Pancreas (tissue), 10 donors: ENCODE data around the gene ATP8B4. TPM values are rescaled to one million over a fixed set of nuclear protein-coding genes. Genes with fewer than 3 reads are reported as not detected.
A peak's percentile ranks its signal among the peaks of the same experiment; 100 is the strongest.

Experiments used
- ATAC-seq, 4 donors: fragments of 200-7000 bp; cut with Tn5 transposase; one replicate each; pipeline versions ENCODE4 v1.8.0 to v1.9.1; 2020; ENCODE audit warnings: mild to moderate bottlenecking in 4 of 4, moderate library complexity in 4 of 4
- DNase-seq, 6 donors: peaks; one replicate each; pipeline ENCODE4 v3.0.0-alpha.2; 2020
- FAIRE-seq: peaks from 2 replicates; lab custom pipeline; 2012; peaks lifted over from hg19 to GRCh38; lab: Jason Lieb, UNC
- H3K27ac ChIP-seq, 4 donors: fragments of 200-600 bp; sonication (generic); 1 replicate in 3 of 4; 2 replicates in 1 of 4; pipeline versions ENCODE4 v1.5.0 to v1.8.0; 2020
- H3K27me3 ChIP-seq, 4 donors: fragments of 200-600 bp; one replicate each; pipeline ENCODE4 v1.8.0; 2021
- H3K36me3 ChIP-seq, 3 donors: fragments of 200-600 bp; sonication (generic) in 1 of 3; one replicate each; pipeline versions ENCODE4 v1.5.0 to v1.8.0; 2020 to 2021
- H3K4me1 ChIP-seq, 3 donors: fragments of 200-600 bp; one replicate each; pipeline ENCODE4 v1.8.0; 2021
- H3K4me3 ChIP-seq, 4 donors: fragments of 200-600 bp; sonication (generic) in 2 of 4; one replicate each; pipeline versions ENCODE4 v1.5.0 to v1.8.0; 2020 to 2021
- H3K9me3 ChIP-seq, 4 donors: fragments of 200-600 bp; one replicate each; pipeline ENCODE4 v1.8.0; 2021
- WGBS, 2 donors: extraction: QIAGEN DNeasy Blood & Tissue Kit; methylation state at CpG; one replicate each; pipeline ENCODE4 v1.1.7; 2013; 5-methylcytosine and 5-hydroxymethylcytosine counted together
- intact Hi-C, 3 donors: fragments of 100-400 bp; cut with DNase I; formaldehyde crosslinking; loops; one replicate each; pipeline versions ENCODE4 v1.11.1 to v1.14.2; 2022
- polyA plus RNA-seq, 2 donors: library from polyadenylated mRNA; stranded (reverse); fragments of 200-250 nt; gene quantifications; one replicate each; pipeline ENCODE4 v1.2.3, GENCODE V29; 2013
- total RNA-seq, 6 donors: library from RNA; stranded (reverse); fragmentation: NEBNext Ultra II Directional in 4 of 6; extraction: Animal tissue kit (Norgen Biotek cat#: 25700) in 4 of 6; gene quantifications; one replicate each; pipeline versions ENCODE4 v1.2.1 to v1.2.4, GENCODE V29; 2021 to 2023
- TF ChIP-seq, protein P1 (sequence below), 4 donors: fragments of 200-600 bp; sonication (generic) in 3 of 4; IDR thresholded peaks; one replicate each; pipeline versions ENCODE4 v1.5.0 to v1.8.0; 2021; ENCODE audit warnings: antibody characterized with exemption in 4 of 4
- donor health status: healthy with polysubstance abuse.
- donor health status: DM: no; HTN: no; CAD: no; lungs with moderate emphysema.
- donor health status: DM: no; HTN: no; CAD: no.
- donor health status: control.
- donor health status: control.
- donor health status: Bipolar disorder and iron deficiency.
- donor health status: DM: yes; HTN: yes; CAD: no.
- donor health status: DM: no; HTN: no; CAD: no.
- donor health status: DM: no; HTN: no; CAD: no.
- donor health status: DM: yes; HTN: yes; CAD: no.

Gene ATP8B4
- total and polyA plus RNA-seq, 8 donors, result 0.55 to 5.3 (median 0.97) TPM

- ATAC-seq, result peak in 2 of 4 donors; percentile 68 to 69
- no peaks in the 10 kb centered on the region for H3K27me3 ChIP-seq
- H3K4me3 ChIP-seq, result no peak overlapping the region
- no peaks in the 10 kb centered on the region for H3K4me1 ChIP-seq
- no peaks in the 10 kb centered on the region for H3K9me3 ChIP-seq
- peak in 1 of 6 donors; percentile 31 for DNase-seq
- intact Hi-C loops, result no loop called here
- no peaks in the 10 kb centered on the region for H3K36me3 ChIP-seq
- no peak for FAIRE-seq
- TF ChIP-seq, protein P1, sequence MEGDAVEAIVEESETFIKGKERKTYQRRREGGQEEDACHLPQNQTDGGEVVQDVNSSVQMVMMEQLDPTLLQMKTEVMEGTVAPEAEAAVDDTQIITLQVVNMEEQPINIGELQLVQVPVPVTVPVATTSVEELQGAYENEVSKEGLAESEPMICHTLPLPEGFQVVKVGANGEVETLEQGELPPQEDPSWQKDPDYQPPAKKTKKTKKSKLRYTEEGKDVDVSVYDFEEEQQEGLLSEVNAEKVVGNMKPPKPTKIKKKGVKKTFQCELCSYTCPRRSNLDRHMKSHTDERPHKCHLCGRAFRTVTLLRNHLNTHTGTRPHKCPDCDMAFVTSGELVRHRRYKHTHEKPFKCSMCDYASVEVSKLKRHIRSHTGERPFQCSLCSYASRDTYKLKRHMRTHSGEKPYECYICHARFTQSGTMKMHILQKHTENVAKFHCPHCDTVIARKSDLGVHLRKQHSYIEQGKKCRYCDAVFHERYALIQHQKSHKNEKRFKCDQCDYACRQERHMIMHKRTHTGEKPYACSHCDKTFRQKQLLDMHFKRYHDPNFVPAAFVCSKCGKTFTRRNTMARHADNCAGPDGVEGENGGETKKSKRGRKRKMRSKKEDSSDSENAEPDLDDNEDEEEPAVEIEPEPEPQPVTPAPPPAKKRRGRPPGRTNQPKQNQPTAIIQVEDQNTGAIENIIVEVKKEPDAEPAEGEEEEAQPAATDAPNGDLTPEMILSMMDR (IDR thresholded peaks at IDR 0.05), result no peak
- no peak overlapping the region for H3K27ac ChIP-seq
- WGBS, 2 donors, result 70 to 72% methylated on average over 4 of the region's 4 CpGs
Measured at GRCh38 chr15:50113992-50114780, 4.8 kb downstream of the ATP8B4 start.

DNA sequence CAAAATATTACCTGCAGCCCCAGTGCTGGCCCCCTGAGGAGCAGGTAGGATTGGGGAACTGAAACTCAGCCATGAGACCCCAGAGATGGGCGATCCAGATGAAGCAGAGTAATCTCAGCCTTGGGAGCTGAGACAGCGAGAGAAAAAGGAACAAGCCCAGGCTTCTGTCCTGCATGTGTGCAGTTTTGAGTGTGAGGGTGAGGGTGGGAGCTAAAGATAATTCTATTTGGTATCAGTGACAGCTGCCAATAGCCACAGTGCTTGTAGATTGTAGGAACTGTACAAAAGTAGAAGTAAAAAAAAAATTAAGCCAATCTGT lies 5.9 kb downstream of the ATP8B4 start:
- Histone ChIP-seq H3K4me3 (peak overlapping the region in 1 of 4 donors; percentile 17), H3K4me1 (no peaks in the 10 kb centered on the region), H3K36me3 (no peaks in the 10 kb centered on the region), H3K27me3 (no peaks in the 10 kb centered on the region), H3K27ac (no peak overlapping the region), H3K9me3 (no peaks in the 10 kb centered on the region)
- WGBS, 2 donors, result 84 to 85% methylated on average over 2 of the region's 2 CpGs
- intact Hi-C loops, result no loop called here
- ATAC-seq (peak in 2 of 4 donors; percentile 14 to 64), FAIRE-seq (no peak), DNase-seq (no peak)
- TF ChIP-seq, protein P1 (IDR thresholded peaks at IDR 0.05), result no peak

DNA sequence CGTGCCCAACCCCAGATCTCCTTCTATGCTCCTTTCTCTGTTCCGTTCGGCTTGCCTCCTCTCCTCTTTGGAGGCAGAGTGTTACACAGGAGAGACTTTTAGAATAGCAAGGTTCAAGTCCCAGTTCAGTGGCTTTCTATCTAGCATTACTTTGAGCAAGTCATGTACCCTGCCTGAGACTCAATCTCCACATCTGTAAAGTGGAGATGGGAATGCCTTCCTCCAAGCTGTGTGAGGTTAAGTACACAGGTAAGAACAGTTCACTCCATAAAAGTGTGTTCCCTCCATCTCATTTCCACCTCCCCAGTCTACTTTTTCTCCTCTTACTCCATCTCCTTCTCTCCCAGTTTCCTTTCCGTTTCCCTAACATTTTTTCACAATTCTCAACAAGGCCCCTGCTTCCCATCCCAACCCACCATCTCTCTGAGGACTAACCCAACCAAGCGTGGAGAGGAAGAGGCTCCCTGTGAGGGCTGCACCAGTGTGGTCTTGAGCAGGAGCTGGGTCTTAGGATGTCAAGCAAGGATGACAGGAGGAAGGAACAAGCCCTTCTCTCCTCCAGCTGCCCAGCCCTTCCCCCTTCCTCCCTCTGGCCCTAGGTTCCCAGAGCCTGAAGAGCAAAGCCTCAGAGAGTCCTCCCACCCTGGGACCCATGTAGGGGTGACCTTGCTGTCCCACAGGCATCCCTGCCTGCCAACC lies 6.4 kb downstream of the ATP8B4 start:
- Histone ChIP-seq H3K36me3 (no peaks in the 10 kb centered on the region), H3K4me3 (peak overlapping the region in 1 of 4 donors; percentile 17), H3K27ac (no peak overlapping the region), H3K27me3 (no peaks in the 10 kb centered on the region), H3K4me1 (no peaks in the 10 kb centered on the region), H3K9me3 (no peaks in the 10 kb centered on the region)
- peak in 2 of 4 donors; percentile 26 to 46 for ATAC-seq
- intact Hi-C loops, result no loop called here
- no peak for DNase-seq
- FAIRE-seq, result no peak
- WGBS, 2 donors, result 69 to 72% methylated on average over 5 of the region's 5 CpGs
- TF ChIP-seq, protein P1 (IDR thresholded peaks at IDR 0.05), result no peak

GRCh38 chr15:50110285-50110684 lies 8.7 kb downstream of the ATP8B4 start:
- H3K27me3 ChIP-seq, result no peaks in the 10 kb centered on the region
- 67 to 73% methylated on average over 3 of the region's 3 CpGs for WGBS, 2 donors
- TF ChIP-seq, protein P1 (IDR thresholded peaks at IDR 0.05), result no peak

More at GRCh38 chr15:50110285-50110684, 8.7 kb downstream of the ATP8B4 start:
- ATAC-seq (no peak), FAIRE-seq (no peak), DNase-seq (no peak)
- H3K36me3 ChIP-seq, result no peaks in the 10 kb centered on the region
- H3K4me3 ChIP-seq, result no peak overlapping the region
- no peaks in the 10 kb centered on the region for H3K4me1 ChIP-seq
- intact Hi-C loops, result no loop called here
- H3K9me3 ChIP-seq, result no peaks in the 10 kb centered on the region
- no peak overlapping the region for H3K27ac ChIP-seq
